B cell (primary cell): Measurements from ENCODE around the gene TOMM40. TPM values are rescaled to one million over a fixed set of nuclear protein-coding genes. Genes with fewer than 3 reads are reported as not detected.

Source experiments
- ATAC-seq: fragments of 200-7000 bp; cut with Tn5 transposase; one replicate; pipeline ENCODE4 v1.10.0; 2021; ENCODE audit warnings: low read depth, mild to moderate bottlenecking, moderate number of reproducible peaks, moderate library complexity
- CTCF ChIA-PET: fragments of 350-600 bp; sonication (Branson Sonifier 250); formaldehyde crosslinking; loops from one replicate; lab custom pipeline; 2021; ENCODE audit warnings: antibody characterized with exemption, inconsistent platforms; lab: Charles Lee
- POLR2A ChIA-PET: fragments of 350-600 bp; sonication (Branson Sonifier 250); formaldehyde crosslinking; loops from one replicate; lab custom pipeline; 2021; ENCODE audit warnings: antibody characterized with exemption; lab: Charles Lee
- DNase-seq: peaks from one replicate; pipeline ENCODE4 v3.0.0; 2013
- H2AFZ ChIP-seq: 2 replicates; pipeline ENCODE4 v1.6.1; 2012; ENCODE audit warnings: mild to moderate bottlenecking, low read depth, low read length; ENCODE audit not compliant: insufficient read depth, poor library complexity, severe bottlenecking
- H3K27ac ChIP-seq, 2 donors: 1 replicate in 1 of 2; 2 replicates in 1 of 2; pipeline ENCODE4 v1.5.1; 2012 to 2013; ENCODE audit warnings: low read length in 2 of 2, mild to moderate bottlenecking in 2 of 2, moderate library complexity in 1 of 2
- H3K27me3 ChIP-seq, 4 experiments: fragments of 200-600 bp in 1 of 4; sonication (generic) in 1 of 4; replicated peaks in 1 of 4; 1 replicate in 2 of 4; 2 replicates in 2 of 4; pipeline versions ENCODE4 v1.6.1 to v1.7.0; 2013 to 2016; ENCODE audit warnings: low read length in 3 of 4, mild to moderate bottlenecking in 2 of 4, mixed read lengths in 1 of 4, moderate library complexity in 1 of 4; ENCODE audit not compliant: insufficient read depth in 4 of 4, control insufficient read depth in 3 of 4; ENCODE audit errors: control extremely low read depth in 1 of 4
- H3K36me3 ChIP-seq, 2 experiments: replicated peaks in 1 of 2; 1 replicate in 1 of 2; 2 replicates in 1 of 2; pipeline versions ENCODE4 v1.6.1 to v1.7.1; 2013; ENCODE audit warnings: low read length in 1 of 2; ENCODE audit not compliant: insufficient read depth in 2 of 2, control insufficient read depth in 1 of 2; ENCODE audit errors: control extremely low read depth in 1 of 2, extremely low read depth in 1 of 2
- H3K4me1 ChIP-seq, 2 donors: fragments of 200-600 bp in 1 of 2; sonication (generic) in 1 of 2; 1 replicate in 1 of 2; 2 replicates in 1 of 2; pipeline versions ENCODE4 v1.5.1 to v1.6.1; 2013 to 2017; ENCODE audit warnings: low read length in 2 of 2; ENCODE audit not compliant: control insufficient read depth in 2 of 2, insufficient read depth in 2 of 2
- H3K4me2 ChIP-seq: replicated peaks from 2 replicates; pipeline ENCODE3; 2012; ENCODE audit warnings: mild to moderate bottlenecking, low read depth, low read length; ENCODE audit not compliant: poor library complexity, severe bottlenecking
- H3K4me3 ChIP-seq, 5 experiments: fragments of 200-600 bp in 1 of 5; sonication (generic) in 1 of 5; 1 replicate in 3 of 5; 2 replicates in 2 of 5; pipeline versions ENCODE4 v1.5.1 to v1.7.0; 2011 to 2016; ENCODE audit warnings: low read length in 4 of 5, mild to moderate bottlenecking in 4 of 5, low read depth in 2 of 5, control low read depth in 1 of 5, moderate library complexity in 1 of 5; ENCODE audit not compliant: insufficient read depth in 1 of 5; ENCODE audit errors: control extremely low read depth in 1 of 5, extremely low read depth in 1 of 5
- H3K79me2 ChIP-seq: fragments of 200-600 bp; sonication (generic); one replicate; pipeline ENCODE4 v1.6.0; 2016; ENCODE audit warnings: low read length; ENCODE audit not compliant: control insufficient read depth, insufficient read depth
- H3K9ac ChIP-seq: fragments of 200-600 bp; sonication (generic); 2 replicates; pipeline ENCODE4 v1.6.1; 2017; ENCODE audit warnings: mild to moderate bottlenecking, low read length, moderate library complexity
- H3K9me3 ChIP-seq, 3 donors: one replicate each; pipeline versions ENCODE4 v1.6.1 to v1.7.1; 2013; ENCODE audit warnings: low read length in 2 of 3; ENCODE audit not compliant: control insufficient read depth in 2 of 3, insufficient read depth in 1 of 3; ENCODE audit errors: control extremely low read depth in 1 of 3
- H4K20me1 ChIP-seq: 2 replicates; pipeline ENCODE4 v1.6.0; 2012; ENCODE audit warnings: mild to moderate bottlenecking, low read length; ENCODE audit not compliant: insufficient read depth, control insufficient read depth, poor library complexity, severe bottlenecking
- H3K27ac Mint-ChIP-seq: one replicate; pipeline ENCODE4 v1.8.0; 2021; ENCODE audit warnings: mixed read lengths
- H3K27me3 Mint-ChIP-seq: one replicate; pipeline ENCODE4 v1.8.0; 2021; ENCODE audit warnings: mixed read lengths
- H3K4me1 Mint-ChIP-seq: one replicate; pipeline ENCODE4 v1.8.0; 2021; ENCODE audit warnings: mixed read lengths
- H3K4me3 Mint-ChIP-seq: one replicate; pipeline ENCODE4 v1.8.0; 2021; ENCODE audit warnings: mixed read lengths
- H3K9me3 Mint-ChIP-seq: one replicate; pipeline ENCODE4 v1.8.0; 2022; ENCODE audit warnings: mixed read lengths; ENCODE audit not compliant: insufficient read depth
- EZH2 ChIP-seq: IDR thresholded peaks from 2 replicates; pipeline ENCODE4 v1.6.1; 2012; ENCODE audit warnings: borderline replicate concordance, low read depth, mild to moderate bottlenecking, moderate library complexity, low read length; ENCODE audit not compliant: insufficient read depth, poor library complexity, severe bottlenecking
- WGBS: methylation state at CpG from one replicate; pipeline ENCODE4 v1.1.5; 2013; ENCODE audit warnings: missing lambda C conversion rate; ENCODE audit not compliant: insufficient coverage; 5-methylcytosine and 5-hydroxymethylcytosine counted together
- intact Hi-C: fragments of 100-400 bp; cut with micrococcal nuclease; formaldehyde crosslinking; loops from one replicate; pipeline ENCODE4 v1.10.0; 2022
- polyA plus RNA-seq: library from polyadenylated mRNA; depleted of rRNA; stranded (reverse); fragments of >200 nt; gene quantifications from 2 replicates; pipeline ENCODE4 v1.2.3, GENCODE V29; 2012
- total RNA-seq, 2 donors: library from RNA; stranded (reverse); fragments of 120-200 nt in 1 of 2; gene quantifications; 1 replicate in 1 of 2; 2 replicates in 1 of 2; pipeline versions ENCODE4 v1.2.3 to v1.2.4, GENCODE V29; 2013 to 2022
- TF ChIP-seq, protein P1 (sequence below): fragments of 200-600 bp; IDR thresholded peaks from one replicate; pipeline ENCODE4 v1.8.0; 2022; ENCODE audit warnings: antibody characterized with exemption, mild to moderate bottlenecking

TOMM40 gene
- total and polyA plus RNA-seq, 2 donors (not counting 1 experiment from before 2014, with no cell fraction given): 30.9 to 31.1 TPM

DNA sequence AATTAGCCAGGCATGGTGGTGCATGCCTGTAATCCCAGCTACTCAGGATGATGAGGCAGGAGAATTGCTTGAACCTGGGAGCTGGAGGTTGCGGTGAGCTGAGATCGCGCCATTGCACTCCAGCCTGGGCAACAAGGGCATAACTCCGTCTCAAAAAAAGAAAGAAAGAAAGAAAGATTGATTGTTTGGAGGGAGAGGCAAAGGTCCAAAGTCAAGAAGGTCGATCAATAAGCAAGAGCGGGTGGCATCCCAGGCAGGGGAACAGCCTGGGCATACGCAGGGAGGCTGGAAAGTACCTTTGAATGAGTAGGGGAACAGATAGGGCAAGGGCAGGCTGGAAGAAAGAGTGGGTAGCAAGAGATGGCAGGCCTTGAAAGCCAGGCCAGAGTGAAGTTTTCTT lies 39.0 kb downstream of the TOMM40 start:
- Histone ChIP-seq H4K20me1 (no peaks in the 10 kb centered on the region), H3K79me2 (no peaks in the 10 kb centered on the region), H2AFZ (no peak overlapping the region), H3K9ac (no peak overlapping the region), H3K9me3 (peaks cover 0 to 6% (median 0%) of the 10 kb centered on the region in 3 donors), H3K4me1 (peaks cover 4 to 8% of the 10 kb centered on the region in 2 donors), H3K27me3 (peaks cover 0 to 10% (median 5%) of the 10 kb centered on the region in 4 experiments), H3K36me3 (no peaks in the 10 kb centered on the region), H3K4me3 (no peak overlapping the region), H3K27ac (no peak overlapping the region), H3K4me2 (no peak overlapping the region)
- Mint-ChIP-seq H3K4me1 (peaks cover 6% of the 10 kb centered on the region), H3K9me3 (no peaks in the 10 kb centered on the region), H3K27me3 (peaks cover 17% of the 10 kb centered on the region), H3K27ac (no peak overlapping the region), H3K4me3 (no peak overlapping the region)
- TF ChIP-seq, protein P1, sequence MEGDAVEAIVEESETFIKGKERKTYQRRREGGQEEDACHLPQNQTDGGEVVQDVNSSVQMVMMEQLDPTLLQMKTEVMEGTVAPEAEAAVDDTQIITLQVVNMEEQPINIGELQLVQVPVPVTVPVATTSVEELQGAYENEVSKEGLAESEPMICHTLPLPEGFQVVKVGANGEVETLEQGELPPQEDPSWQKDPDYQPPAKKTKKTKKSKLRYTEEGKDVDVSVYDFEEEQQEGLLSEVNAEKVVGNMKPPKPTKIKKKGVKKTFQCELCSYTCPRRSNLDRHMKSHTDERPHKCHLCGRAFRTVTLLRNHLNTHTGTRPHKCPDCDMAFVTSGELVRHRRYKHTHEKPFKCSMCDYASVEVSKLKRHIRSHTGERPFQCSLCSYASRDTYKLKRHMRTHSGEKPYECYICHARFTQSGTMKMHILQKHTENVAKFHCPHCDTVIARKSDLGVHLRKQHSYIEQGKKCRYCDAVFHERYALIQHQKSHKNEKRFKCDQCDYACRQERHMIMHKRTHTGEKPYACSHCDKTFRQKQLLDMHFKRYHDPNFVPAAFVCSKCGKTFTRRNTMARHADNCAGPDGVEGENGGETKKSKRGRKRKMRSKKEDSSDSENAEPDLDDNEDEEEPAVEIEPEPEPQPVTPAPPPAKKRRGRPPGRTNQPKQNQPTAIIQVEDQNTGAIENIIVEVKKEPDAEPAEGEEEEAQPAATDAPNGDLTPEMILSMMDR: no peak
- TF ChIP-seq EZH2: no peak
- no peak for ATAC-seq
- CTCF ChIA-PET: no interaction called here
- no peak for DNase-seq
- 93% methylated on average over 7 of the region's 7 CpGs for WGBS
- intact Hi-C loops: no loop called here
- POLR2A ChIA-PET: no interaction called here

DNA sequence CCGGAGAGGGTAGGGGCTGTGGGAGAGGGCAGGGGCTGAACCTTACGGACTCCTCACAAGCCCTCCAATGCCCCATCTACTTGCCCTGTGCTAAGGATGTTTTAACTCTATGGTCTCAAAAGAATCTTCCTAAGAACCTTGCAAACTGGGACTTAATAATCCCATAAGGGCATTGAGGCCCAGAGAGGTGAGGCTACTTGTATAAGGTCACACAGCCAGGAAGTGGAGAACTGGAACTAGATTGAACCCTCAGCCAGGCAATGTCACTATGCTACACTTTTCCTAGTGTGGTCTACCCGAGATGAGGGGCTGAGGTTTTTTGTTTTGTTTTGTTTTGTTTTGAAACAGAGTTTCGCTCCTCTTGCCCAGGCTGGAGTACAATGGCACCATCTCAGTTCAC lies 40.5 kb downstream of the TOMM40 start:
- H3K27me3 ChIP-seq: peaks cover 0 to 8% (median 2%) of the 10 kb centered on the region in 4 experiments
- H4K20me1 ChIP-seq: no peaks in the 10 kb centered on the region
- 82% methylated on average over 3 of the region's 4 CpGs for WGBS
- H3K36me3 ChIP-seq: no peaks in the 10 kb centered on the region
- H3K4me3 Mint-ChIP-seq: no peak overlapping the region
- H3K4me1 Mint-ChIP-seq: peaks cover 4% of the 10 kb centered on the region
- H3K4me1 ChIP-seq: peaks cover 4 to 7% of the 10 kb centered on the region in 2 donors
- DNase-seq: no peak
- H3K9me3 ChIP-seq: peaks cover 0 to 6% (median 0%) of the 10 kb centered on the region in 3 donors
- no peak overlapping the region for H2AFZ ChIP-seq
- CTCF ChIA-PET: no interaction called here
- intact Hi-C loops: no loop called here
- no peak overlapping the region for H3K27ac Mint-ChIP-seq
- no peak for ATAC-seq
- H3K79me2 ChIP-seq: no peaks in the 10 kb centered on the region
- TF ChIP-seq EZH2: no peak
- TF ChIP-seq, protein P1: no peak
- POLR2A ChIA-PET: no interaction called here
- H3K4me2 ChIP-seq: no peak overlapping the region
- H3K27me3 Mint-ChIP-seq: peaks cover 5% of the 10 kb centered on the region
- no peak overlapping the region for H3K9ac ChIP-seq
- H3K27ac ChIP-seq: no peak overlapping the region
- no peaks in the 10 kb centered on the region for H3K9me3 Mint-ChIP-seq
- no peak overlapping the region for H3K4me3 ChIP-seq
